Measurements from ENCODE around the gene ZNF808. TPM values are rescaled to one million over a fixed set of nuclear protein-coding genes. Genes with fewer than 3 reads are reported as not detected.
A peak's percentile ranks its signal among the peaks of the same experiment; 100 is the strongest.
"Not testable (repeated sequence)": the region's sequence is repeated elsewhere in the genome, so short reads cannot be mapped to it uniquely, and the experiment has no call there.

Gene ZNF808
- 37.4 and 52.6 TPM in 2 replicates for total RNA-seq (ENCODE audit: low replicate concordance)
- long read RNA-seq, partial matches to known transcripts: 1 of 11 reads
- long read RNA-seq, other reads (novel, unspliced or antisense): 4 of 11 reads

DNA sequence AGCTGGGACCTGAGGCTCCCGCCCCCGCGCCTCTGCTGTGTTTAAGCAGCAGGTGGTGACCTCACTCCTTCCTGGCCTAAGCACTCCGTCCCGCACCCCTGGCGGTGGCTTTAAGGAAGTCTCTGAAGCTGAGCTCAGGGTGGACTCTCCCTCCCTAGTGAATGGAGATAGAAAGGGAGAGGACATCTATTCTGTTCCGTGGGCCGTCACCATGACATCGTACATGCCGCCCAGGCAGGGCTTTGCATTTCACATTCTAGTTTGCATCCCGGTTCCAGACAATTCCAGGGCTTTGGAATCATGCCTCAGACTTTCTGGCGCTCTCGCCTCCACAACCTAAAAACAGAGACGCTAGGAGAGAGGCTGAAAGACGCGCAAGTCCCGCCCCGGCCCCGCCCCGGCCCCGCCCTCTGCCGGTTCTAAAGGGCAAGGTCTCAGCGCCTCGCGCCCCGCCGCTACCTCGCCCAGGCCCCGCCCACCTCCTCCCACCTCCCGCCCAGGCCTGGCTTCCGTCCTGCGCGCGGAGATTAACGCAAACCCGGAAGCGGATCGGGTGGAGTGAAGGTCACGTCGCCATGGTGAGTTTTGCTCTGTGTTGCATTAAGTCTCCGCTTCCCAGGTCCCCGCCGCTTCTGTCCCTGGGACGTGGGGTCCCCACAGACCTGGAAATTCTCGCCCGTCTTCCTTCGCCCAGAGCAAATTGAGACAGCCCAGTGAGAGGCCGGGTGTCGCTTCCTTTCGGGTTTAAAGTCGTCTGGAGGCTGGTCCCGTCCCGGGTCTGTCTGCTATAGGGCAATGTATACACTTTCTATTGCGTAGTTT lies at the start of gene ZNF808:
ZNF808 (plus strand) TSS at position 535 of the 822 bp plus-strand sequence. CDS start 15,617 bp downstream, outside the sequence.
- Mint-ChIP-seq H3K4me3 (peak within 1 kb of the TSS; percentile 99), H3K27ac (peak within 1 kb of the TSS; percentile 98), H3K36me3 (peaks cover 7% of the 10 kb centered on the region), H3K4me1 (ENCODE audit: unreplicated experiment) (peaks cover 16% of the 10 kb centered on the region), H3K27me3 (no peaks in the 10 kb centered on the region), H3K9me3 (no peaks in the 10 kb centered on the region)
- TF ChIP-seq, protein P1, sequence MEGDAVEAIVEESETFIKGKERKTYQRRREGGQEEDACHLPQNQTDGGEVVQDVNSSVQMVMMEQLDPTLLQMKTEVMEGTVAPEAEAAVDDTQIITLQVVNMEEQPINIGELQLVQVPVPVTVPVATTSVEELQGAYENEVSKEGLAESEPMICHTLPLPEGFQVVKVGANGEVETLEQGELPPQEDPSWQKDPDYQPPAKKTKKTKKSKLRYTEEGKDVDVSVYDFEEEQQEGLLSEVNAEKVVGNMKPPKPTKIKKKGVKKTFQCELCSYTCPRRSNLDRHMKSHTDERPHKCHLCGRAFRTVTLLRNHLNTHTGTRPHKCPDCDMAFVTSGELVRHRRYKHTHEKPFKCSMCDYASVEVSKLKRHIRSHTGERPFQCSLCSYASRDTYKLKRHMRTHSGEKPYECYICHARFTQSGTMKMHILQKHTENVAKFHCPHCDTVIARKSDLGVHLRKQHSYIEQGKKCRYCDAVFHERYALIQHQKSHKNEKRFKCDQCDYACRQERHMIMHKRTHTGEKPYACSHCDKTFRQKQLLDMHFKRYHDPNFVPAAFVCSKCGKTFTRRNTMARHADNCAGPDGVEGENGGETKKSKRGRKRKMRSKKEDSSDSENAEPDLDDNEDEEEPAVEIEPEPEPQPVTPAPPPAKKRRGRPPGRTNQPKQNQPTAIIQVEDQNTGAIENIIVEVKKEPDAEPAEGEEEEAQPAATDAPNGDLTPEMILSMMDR (conservative IDR thresholded peaks at IDR 0.05): peak; percentile 87
- DNase-seq (ENCODE audit: extremely low spot score, unreplicated experiment): peak; percentile 93

DNA sequence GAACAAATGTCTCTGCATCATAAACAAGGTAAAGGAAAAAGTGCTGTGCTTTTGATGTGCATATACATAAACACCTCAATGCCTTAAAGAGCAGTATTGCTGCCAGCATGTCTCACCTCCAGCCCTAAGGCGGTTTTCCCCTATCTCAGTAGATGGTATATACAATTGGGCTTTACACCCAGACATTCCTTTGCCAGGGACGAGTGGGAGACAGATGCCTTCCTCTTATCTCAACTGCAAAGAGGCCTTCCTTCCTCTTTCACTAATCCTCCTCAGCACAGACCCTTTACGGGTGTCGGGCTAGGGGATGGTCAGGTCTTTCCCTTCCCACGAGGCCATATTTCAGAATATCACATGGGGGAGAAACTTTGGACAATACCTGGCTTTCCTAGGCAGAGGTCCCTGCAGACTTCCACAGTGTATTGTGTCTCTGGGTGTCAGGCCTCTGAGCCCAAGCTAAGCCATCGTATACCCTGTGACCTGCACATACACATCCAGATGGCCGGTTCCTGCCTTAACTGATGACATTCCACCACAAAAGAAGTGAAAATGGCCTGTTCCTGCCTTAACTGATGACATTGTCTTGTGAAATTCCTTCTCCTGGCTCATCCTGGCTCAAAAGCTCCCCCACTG lies 43.2 kb upstream of the ZNF808 start:
- not testable (repeated sequence) for H3K27ac Mint-ChIP-seq; H3K4me1 Mint-ChIP-seq (ENCODE audit: unreplicated experiment); H3K4me3 Mint-ChIP-seq; H3K36me3 Mint-ChIP-seq; H3K9me3 Mint-ChIP-seq; DNase-seq (ENCODE audit: extremely low spot score, unreplicated experiment)
- peaks cover 21% of the 10 kb centered on the region for H3K27me3 Mint-ChIP-seq

DNA sequence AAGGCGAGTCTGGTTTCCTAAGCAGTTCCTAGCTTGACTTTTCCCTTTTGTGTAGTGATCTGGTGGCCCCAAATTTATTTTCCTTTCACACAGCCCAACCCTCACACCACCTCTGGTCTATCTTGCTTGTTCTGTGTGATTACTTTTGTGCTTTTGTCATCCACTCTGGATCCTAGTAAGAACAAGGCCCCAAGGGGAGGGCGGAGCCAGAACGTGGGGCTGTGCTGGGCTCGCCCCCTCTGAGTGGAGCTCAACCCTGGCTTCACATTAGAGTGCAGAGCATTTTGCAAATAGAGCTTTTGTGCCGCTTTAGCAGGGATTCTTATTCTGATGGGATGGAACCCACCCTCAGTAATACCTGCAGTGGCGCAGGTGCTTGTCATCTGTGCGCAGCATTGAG lies 42.4 kb upstream of the ZNF808 start:
- not testable (repeated sequence) for H3K9me3 Mint-ChIP-seq; H3K4me3 Mint-ChIP-seq; H3K4me1 Mint-ChIP-seq (ENCODE audit: unreplicated experiment); H3K36me3 Mint-ChIP-seq; DNase-seq (ENCODE audit: extremely low spot score, unreplicated experiment); H3K27ac Mint-ChIP-seq
- H3K27me3 Mint-ChIP-seq: peaks cover 21% of the 10 kb centered on the region

DNA sequence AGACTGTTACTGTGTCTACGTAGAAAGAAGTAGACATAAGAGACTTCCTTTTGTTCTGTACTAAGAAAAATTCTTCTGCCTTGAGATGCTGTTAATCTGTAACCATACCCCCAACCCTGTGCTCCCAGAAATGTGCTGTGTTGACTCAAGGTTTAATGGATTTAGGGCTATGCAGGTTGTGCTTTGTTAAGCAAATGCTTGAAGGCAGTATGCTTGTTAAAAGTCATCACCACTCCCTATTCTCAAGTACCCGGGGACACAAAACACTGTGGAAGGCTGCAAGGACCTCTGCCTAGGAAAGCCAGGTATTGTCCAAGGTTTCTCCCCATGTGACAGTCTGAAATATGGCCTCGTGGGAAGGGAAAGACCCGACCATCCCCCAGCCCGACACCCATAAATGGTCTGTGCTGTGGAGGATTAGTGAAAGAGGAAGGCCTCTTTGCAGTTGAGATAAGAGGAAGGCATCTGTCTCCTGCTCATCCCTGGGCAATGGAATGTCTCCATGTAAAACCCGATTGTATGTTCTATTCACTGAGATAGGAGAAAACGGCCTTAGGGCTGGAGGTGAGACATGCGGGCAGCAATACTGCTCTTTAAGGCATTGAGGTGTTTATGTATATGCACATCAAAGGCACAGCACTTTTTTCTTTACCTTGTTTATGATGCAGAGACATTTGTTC lies 41.8 kb upstream of the ZNF808 start:
- not testable (repeated sequence) for H3K9me3 Mint-ChIP-seq; DNase-seq (ENCODE audit: extremely low spot score, unreplicated experiment); H3K4me1 Mint-ChIP-seq (ENCODE audit: unreplicated experiment); H3K27ac Mint-ChIP-seq; H3K36me3 Mint-ChIP-seq; H3K4me3 Mint-ChIP-seq
- H3K27me3 Mint-ChIP-seq: peaks cover 21% of the 10 kb centered on the region

DNA sequence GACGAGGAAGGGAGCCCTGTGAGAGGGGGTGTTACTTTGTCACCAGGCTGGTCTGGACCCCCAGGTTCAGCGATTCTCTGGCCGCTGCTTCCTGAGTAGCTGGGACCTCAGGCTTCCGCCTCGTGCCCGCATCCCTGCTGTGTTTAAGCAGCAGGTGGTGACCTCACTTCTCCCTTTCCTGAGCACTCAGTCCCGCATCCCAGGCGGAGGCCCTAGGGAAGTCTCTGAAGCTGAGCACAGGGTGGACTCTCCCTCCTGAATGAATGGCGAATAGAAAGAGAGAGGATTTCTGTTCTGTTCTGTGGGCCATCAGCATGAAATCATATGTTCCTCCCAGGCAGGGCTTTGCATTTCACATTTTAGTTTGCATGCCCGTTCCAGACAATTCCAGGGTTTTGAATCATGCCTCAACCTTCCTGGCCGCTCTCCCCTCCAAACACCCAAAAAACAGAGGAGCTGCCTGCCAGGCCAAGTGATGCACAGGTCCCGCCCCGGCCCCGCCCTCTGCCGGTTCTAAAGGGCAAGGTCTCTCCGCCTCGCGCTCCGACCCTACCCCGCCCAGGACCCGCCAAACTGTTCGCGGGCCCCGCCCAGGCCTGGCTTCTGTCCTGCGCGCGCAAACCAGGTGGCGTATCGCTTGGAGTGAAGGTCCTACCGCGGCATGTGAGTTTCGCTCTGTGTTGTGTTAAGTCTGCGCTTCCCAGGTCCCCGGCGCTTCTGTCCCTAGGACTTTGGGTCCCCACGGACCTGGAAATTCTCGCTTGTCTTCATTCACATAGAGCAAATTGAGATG lies 35.1 kb upstream of the ZNF808 start:
- peak; percentile 83 for DNase-seq (ENCODE audit: extremely low spot score, unreplicated experiment)
- TF ChIP-seq, protein P1 (conservative IDR thresholded peaks at IDR 0.05): peak; percentile 36
- Mint-ChIP-seq H3K4me3 (peak overlapping the region; percentile 88), H3K27me3 (peaks cover 19% of the 10 kb centered on the region), H3K27ac (peak overlapping the region; percentile 76), H3K4me1 (ENCODE audit: unreplicated experiment) (peaks cover 4% of the 10 kb centered on the region), H3K9me3 (no peaks in the 10 kb centered on the region), H3K36me3 (no peaks in the 10 kb centered on the region)

DNA sequence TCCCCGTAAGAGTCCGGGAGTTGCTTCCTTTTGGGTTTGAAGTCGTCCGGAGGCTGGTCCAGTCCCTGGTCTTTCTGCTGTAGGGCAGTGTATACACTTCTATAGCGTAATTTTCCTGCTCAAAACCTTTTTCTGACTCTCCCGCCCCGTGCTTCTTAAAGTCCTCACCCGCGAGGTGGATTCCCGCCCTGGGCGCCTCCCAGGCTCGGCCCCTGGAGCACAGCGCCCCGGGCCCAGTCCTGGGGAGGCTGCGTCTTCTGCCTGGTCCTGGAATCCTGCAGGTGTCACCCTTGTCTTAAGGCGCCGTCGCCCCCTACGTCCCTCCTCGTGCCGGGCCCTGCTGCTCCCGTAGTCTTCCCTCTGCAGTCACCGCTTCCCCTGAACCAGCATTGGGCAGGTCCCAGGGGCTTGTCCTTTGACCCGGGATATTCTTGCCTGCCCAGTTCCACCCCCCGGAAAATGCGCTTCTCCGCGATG lies 34.4 kb upstream of the ZNF808 start:
- no peaks in the 10 kb centered on the region for H3K36me3 Mint-ChIP-seq
- peak overlapping the region; percentile 88 for H3K4me3 Mint-ChIP-seq
- H3K9me3 Mint-ChIP-seq: no peaks in the 10 kb centered on the region
- H3K27me3 Mint-ChIP-seq: peaks cover 19% of the 10 kb centered on the region
- TF ChIP-seq, protein P1 (conservative IDR thresholded peaks at IDR 0.05): peak; percentile 13
- DNase-seq (ENCODE audit: extremely low spot score, unreplicated experiment): no peak
- H3K4me1 Mint-ChIP-seq (ENCODE audit: unreplicated experiment): peaks cover 4% of the 10 kb centered on the region
- peak overlapping the region; percentile 76 for H3K27ac Mint-ChIP-seq

Data from type B pancreatic cell (in vitro differentiated cells).